Activated CD8-positive, alpha-beta T cell treated with anti-CD3 and anti-CD28 coated beads, Interleukin-2, amount 10 ng/mL, durations not matched to agents 7 days and 5 days (primary cell): ENCODE results near the gene CDC7. TPM values are rescaled to one million over a fixed set of nuclear protein-coding genes. Genes with fewer than 3 reads are reported as not detected.

Experiments used
- ATAC-seq: fragments of 150-1000 bp; cut with Tn5 transposase; one replicate; pipeline ENCODE4 v1.10.0; 2021; ENCODE audit warnings: moderate library complexity
- CTCF ChIA-PET: fragments of 350-600 bp; sonication (Branson Sonifier 250); formaldehyde crosslinking; loops from one replicate; lab custom pipeline; 2021; ENCODE audit warnings: antibody characterized with exemption; lab: Charles Lee
- POLR2A ChIA-PET: fragments of 350-600 bp; sonication (Branson Sonifier 250); formaldehyde crosslinking; loops from one replicate; lab custom pipeline; 2021; ENCODE audit warnings: antibody characterized with exemption; lab: Charles Lee
- DNase-seq: peaks from one replicate; pipeline ENCODE4 v3.0.0-alpha.2; 2020
- H3K27ac Mint-ChIP-seq: one replicate; pipeline ENCODE4 v1.8.0; 2021; ENCODE audit warnings: mild to moderate bottlenecking, mixed read lengths
- H3K27me3 Mint-ChIP-seq: one replicate; pipeline ENCODE4 v1.8.0; 2021; ENCODE audit warnings: low read depth, mixed read lengths
- H3K36me3 Mint-ChIP-seq: one replicate; pipeline ENCODE4 v1.8.0; 2021; ENCODE audit warnings: low read depth, mixed read lengths
- H3K4me1 Mint-ChIP-seq: one replicate; pipeline ENCODE4 v1.8.0; 2021; ENCODE audit warnings: low read depth, mixed read lengths
- H3K4me3 Mint-ChIP-seq: one replicate; pipeline ENCODE4 v1.8.0; 2021; ENCODE audit warnings: mild to moderate bottlenecking, mixed read lengths
- H3K9me3 Mint-ChIP-seq: one replicate; pipeline ENCODE4 v1.8.0; 2022; ENCODE audit warnings: mixed read lengths; ENCODE audit not compliant: insufficient read depth
- total RNA-seq, 2 experiments: library from RNA; stranded (reverse); gene quantifications; one replicate each; pipeline ENCODE4 v1.2.3, GENCODE V29; 2021

CDC7 gene
- total RNA-seq, 2 experiments from 2014 or later: 26.5 to 27.7 TPM

DNA sequence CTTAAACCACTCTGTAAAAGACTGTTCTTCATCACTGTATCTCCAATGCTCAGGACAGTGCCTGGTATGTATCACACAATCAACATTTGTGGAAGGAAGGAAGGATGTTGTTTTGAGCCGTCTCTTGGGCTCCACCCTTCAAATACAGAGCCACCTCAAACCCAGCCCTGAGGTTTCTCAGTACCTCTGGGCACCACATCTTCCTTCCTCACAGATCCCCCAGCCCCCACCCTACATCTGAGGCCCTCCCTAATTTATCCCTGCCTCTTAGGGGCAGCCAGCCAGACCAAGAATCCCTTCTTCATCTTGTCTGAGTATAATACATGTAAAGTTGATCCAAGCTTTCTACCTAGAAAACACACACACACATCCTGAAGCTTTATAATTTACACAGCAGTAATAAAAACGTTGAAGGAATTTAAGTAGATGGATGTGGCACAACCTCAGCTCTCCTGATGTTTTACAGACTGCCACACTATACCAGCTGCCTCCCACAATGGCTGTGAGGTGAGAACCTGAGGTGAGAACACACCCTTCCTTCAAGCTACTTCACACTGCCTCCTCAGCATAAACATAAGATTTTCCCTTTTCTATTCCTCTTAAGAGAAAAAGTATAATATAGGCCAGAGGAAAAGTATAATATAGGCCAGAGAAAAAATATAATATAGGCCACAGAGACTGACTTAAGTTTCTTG is 48.5 kb downstream of the CDC7 start:
- Mint-ChIP-seq H3K4me1 (peaks cover 75% of the 10 kb centered on the region), H3K27ac (peak overlapping the region; percentile 87), H3K36me3 (peaks cover 27% of the 10 kb centered on the region), H3K27me3 (peaks cover 8% of the 10 kb centered on the region), H3K9me3 (peaks cover 10% of the 10 kb centered on the region), H3K4me3 (peak overlapping the region; percentile 22)
- ChIA-PET CTCF (interaction anchor here (0.8 to 1.0 kb wide), 4 partner anchors 23 to 1943 kb away, joined by 3 to 4 read pairs (median 3); no protein-coding TSS in a partner anchor), POLR2A (no interaction called here)
- ATAC-seq (peak; percentile 87), DNase-seq (peak; percentile 80)

DNA sequence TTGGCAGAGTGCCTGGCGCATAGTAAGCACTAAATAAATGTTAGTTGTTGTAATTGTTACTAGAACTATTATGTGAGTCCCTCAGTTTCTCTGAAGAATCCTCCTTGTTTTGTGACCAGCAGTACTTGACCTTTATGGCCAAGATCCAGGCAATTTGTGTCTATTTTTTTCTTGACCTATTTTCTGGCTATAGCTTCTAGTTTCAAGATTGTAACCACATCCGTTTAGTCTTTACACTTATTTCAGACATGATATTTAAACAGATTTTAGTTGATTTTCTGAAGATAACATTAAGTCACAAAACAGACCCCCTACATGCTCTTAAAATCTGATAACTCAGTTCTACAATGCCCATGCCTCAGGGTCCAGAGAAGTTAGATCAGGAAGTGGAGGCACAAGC is 50.3 kb downstream of the CDC7 start:
- ATAC-seq (no peak), DNase-seq (no peak)
- peaks cover 10% of the 10 kb centered on the region for H3K9me3 Mint-ChIP-seq
- ChIA-PET CTCF (interaction anchor here (1.5 kb wide), 1 partner anchor 11 kb away, joined by 4 read pairs; no protein-coding TSS in a partner anchor), POLR2A (no interaction called here)
- H3K4me3 Mint-ChIP-seq: no peak overlapping the region
- H3K4me1 Mint-ChIP-seq: peaks cover 88% of the 10 kb centered on the region
- H3K27me3 Mint-ChIP-seq: peaks cover 2% of the 10 kb centered on the region
- H3K27ac Mint-ChIP-seq: peak overlapping the region; percentile 66
- peaks cover 25% of the 10 kb centered on the region for H3K36me3 Mint-ChIP-seq

DNA sequence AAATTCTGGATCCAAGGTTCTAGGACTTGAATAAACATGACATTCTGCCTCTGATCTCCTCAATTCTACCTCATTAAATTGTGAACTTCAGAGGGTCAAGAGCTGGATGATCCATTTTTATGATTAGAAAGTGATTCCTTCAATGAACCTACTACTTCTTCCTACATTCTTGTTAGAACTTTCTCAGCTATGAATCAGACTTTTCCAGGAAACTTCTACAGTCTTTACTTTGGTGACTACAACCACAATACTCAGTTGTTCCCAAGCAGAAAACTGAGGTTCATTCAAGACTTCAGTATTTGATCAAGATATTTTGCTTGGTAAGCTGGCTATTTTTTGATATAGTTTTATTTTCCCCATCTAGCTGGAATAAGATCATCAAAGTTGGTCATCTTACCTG is 51.4 kb downstream of the CDC7 start:
- no peak overlapping the region for H3K27ac Mint-ChIP-seq
- peaks cover 25% of the 10 kb centered on the region for H3K36me3 Mint-ChIP-seq
- H3K27me3 Mint-ChIP-seq: no peaks in the 10 kb centered on the region
- ChIA-PET POLR2A (no interaction called here), CTCF (interaction anchor here (1.5 kb wide), 1 partner anchor 9 kb away, joined by 4 read pairs; no protein-coding TSS in a partner anchor)
- peaks cover 10% of the 10 kb centered on the region for H3K9me3 Mint-ChIP-seq
- peaks cover 98% of the 10 kb centered on the region for H3K4me1 Mint-ChIP-seq
- no peak for ATAC-seq
- no peak for DNase-seq
- no peak overlapping the region for H3K4me3 Mint-ChIP-seq

DNA sequence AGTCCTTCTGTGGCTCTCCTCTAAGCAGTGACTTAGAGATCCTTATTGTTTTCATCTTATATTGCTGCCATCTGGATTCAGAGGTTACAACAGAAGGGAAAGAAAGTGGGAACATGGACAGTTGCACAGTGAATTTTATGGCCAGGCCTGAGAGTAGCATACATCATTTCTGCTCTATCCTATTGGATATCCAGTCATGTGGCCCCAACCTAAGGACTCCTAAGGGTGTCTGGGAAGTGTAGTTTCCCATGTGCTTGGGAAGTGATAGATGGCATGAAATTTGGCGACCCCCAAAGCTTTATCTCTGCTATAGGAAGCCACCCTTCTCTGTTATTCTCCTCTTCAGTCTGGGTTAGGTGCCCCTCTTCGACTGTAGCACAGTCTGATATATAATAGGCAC is 51.9 kb downstream of the CDC7 start:
- Mint-ChIP-seq H3K4me3 (no peak overlapping the region), H3K27me3 (no peaks in the 10 kb centered on the region), H3K4me1 (peaks cover 97% of the 10 kb centered on the region), H3K36me3 (peaks cover 22% of the 10 kb centered on the region), H3K27ac (no peak overlapping the region), H3K9me3 (peaks cover 10% of the 10 kb centered on the region)
- DNase-seq (no peak), ATAC-seq (no peak)
- CTCF ChIA-PET: no interaction called here
- POLR2A ChIA-PET: no interaction called here

DNA sequence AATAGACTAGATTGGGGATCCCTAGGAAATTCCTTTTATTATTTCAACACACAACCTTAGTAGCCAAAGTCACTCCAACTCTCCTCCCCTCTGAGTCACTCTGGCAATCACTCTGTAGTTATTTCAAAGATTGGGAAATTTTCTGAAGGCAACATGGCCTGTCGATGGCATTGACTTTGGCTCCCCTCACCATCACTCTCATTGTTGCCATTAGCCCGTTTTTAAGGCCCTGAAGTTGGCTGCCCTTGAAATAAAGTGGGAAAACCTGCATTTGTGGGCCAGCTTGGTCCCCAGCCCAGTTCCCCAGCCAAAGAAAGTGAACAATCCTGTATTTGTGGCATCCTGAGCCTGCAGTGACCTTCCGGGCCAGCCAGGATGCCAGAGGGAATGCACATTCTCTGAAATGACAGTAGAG is 52.5 kb downstream of the CDC7 start:
- H3K4me1 Mint-ChIP-seq: peaks cover 94% of the 10 kb centered on the region
- ChIA-PET CTCF (interaction anchor here (1.0 to 1.3 kb wide), 2 partner anchors 12 to 53 kb away, joined by 3 read pairs; partner anchors contain the start of gene CDC7), POLR2A (no interaction called here)
- H3K27me3 Mint-ChIP-seq: no peaks in the 10 kb centered on the region
- no peak for DNase-seq
- peaks cover 10% of the 10 kb centered on the region for H3K9me3 Mint-ChIP-seq
- no peak for ATAC-seq
- H3K4me3 Mint-ChIP-seq: no peak overlapping the region
- H3K36me3 Mint-ChIP-seq: peaks cover 23% of the 10 kb centered on the region
- H3K27ac Mint-ChIP-seq: no peak overlapping the region

DNA sequence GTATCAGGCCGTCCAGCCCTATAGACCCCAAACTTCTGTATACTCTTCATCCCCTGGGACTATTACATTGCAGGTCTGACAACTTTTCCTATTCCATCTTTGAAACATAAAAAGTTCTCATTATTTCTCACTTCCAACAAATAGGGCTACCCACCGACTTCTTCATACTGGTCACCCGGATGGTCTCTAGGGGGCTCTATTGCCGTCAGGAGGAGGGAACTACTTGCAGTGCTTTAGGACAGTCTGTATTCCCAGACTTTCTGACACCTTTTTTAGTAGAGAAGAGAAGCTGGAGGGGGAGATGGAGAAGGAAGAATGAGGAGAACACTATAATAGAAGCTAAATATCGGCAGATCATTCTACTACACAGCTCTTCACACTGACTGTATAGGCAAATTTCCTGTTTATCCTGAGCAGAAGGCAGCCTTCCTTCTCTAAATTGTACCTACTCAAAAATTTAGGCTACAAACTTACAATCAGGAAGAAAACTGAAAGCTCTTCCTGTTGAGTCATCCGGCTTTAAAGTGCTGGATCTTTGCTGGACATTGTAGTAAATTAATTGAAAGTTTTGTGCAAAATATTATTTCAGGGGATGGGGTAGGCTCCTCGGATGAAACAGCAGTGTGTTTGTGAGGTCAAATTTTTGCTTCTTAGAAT is 54.6 kb downstream of the CDC7 start:
- peak overlapping the region; percentile 94 for H3K27ac Mint-ChIP-seq
- DNase-seq (no peak), ATAC-seq (no peak)
- peaks cover 4% of the 10 kb centered on the region for H3K9me3 Mint-ChIP-seq
- peaks cover 2% of the 10 kb centered on the region for H3K27me3 Mint-ChIP-seq
- peak overlapping the region; percentile 39 for H3K4me3 Mint-ChIP-seq
- ChIA-PET CTCF (interaction anchor here (1.1 kb wide), 2 partner anchors 21 to 43 kb away, joined by 3 to 6 read pairs; no protein-coding TSS in a partner anchor), POLR2A (interaction anchor here (1.1 kb wide), 1 partner anchor 18 kb away, joined by 3 read pairs; no protein-coding TSS in a partner anchor)
- peaks cover 91% of the 10 kb centered on the region for H3K4me1 Mint-ChIP-seq
- peaks cover 16% of the 10 kb centered on the region for H3K36me3 Mint-ChIP-seq

DNA sequence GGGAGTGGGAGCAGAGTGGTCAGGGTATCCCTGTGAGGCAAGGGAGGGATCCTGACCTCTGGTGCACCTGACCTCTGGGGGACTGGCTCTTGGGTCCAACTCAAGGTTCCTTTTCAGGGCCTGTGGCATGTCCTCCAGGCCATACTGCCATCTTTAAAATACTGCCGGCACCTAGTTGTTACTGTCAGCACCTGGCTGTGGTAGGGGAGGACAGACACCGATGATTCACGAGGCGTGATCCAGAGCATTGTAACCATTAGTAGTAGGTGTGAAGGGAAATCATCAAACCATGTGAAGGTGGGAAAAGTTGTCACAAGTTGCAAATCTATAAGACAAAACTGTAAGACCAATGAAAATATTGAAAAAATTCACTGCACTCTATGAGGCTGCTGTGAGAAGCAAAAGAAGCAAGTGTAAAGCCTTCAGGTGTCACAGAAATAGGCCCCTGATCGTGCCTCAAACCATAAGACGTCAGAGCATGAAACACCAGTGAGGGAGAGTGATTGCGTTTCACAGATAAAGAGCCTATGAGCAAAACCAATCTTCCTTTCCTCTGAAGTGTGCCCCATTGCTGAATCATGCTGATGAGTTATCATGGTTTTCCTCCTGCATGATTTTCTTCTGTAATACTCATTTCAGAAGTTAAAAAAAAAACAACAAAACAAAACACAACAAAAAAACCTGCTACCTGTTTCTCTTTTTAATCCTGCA is 55.3 kb downstream of the CDC7 start:
- peak overlapping the region; percentile 39 for H3K4me3 Mint-ChIP-seq
- peaks cover 2% of the 10 kb centered on the region for H3K27me3 Mint-ChIP-seq
- DNase-seq: peak; percentile 81
- peak; percentile 93 for ATAC-seq
- H3K4me1 Mint-ChIP-seq: peaks cover 88% of the 10 kb centered on the region
- H3K27ac Mint-ChIP-seq: peak overlapping the region; percentile 94
- peaks cover 13% of the 10 kb centered on the region for H3K36me3 Mint-ChIP-seq
- ChIA-PET POLR2A (interaction anchor here (1.1 kb wide), 2 partner anchors 18 to 136 kb away, joined by 3 to 4 read pairs; no protein-coding TSS in a partner anchor), CTCF (interaction anchor here (1.1 to 1.4 kb wide), 3 partner anchors 20 to 44 kb away, joined by 3 to 6 read pairs (median 5); no protein-coding TSS in a partner anchor)
- H3K9me3 Mint-ChIP-seq: no peaks in the 10 kb centered on the region

DNA sequence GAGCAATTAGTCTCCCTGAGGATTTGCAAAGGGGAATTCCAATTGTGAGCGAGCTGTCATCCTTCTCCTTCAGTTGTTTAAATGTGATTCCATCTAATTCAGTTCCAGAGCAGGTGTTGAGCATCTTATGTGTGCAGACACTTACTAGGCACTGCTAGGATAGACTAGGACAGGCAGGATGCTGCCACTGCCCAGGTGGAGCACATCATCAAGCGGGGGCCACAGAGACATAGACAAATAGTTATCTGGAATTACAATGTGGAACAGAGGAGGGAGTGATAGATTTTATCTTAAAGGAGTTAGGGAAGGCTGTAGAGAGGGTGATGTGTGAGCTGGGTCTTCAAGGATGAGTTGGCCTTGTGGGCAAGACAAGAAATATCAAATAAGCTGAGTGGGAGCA is 55.9 kb downstream of the CDC7 start:
- Mint-ChIP-seq H3K4me3 (peak overlapping the region; percentile 7), H3K27ac (peak overlapping the region; percentile 94), H3K27me3 (peaks cover 2% of the 10 kb centered on the region), H3K4me1 (peaks cover 87% of the 10 kb centered on the region), H3K9me3 (no peaks in the 10 kb centered on the region), H3K36me3 (peaks cover 12% of the 10 kb centered on the region)
- ChIA-PET CTCF (interaction anchor here (1.4 kb wide), 1 partner anchor 33 kb away, joined by 5 read pairs; no protein-coding TSS in a partner anchor), POLR2A (interaction anchor here (1.1 kb wide), 1 partner anchor 136 kb away, joined by 4 read pairs; no protein-coding TSS in a partner anchor)
- ATAC-seq: peak; percentile 34
- DNase-seq: peak; percentile 29

DNA sequence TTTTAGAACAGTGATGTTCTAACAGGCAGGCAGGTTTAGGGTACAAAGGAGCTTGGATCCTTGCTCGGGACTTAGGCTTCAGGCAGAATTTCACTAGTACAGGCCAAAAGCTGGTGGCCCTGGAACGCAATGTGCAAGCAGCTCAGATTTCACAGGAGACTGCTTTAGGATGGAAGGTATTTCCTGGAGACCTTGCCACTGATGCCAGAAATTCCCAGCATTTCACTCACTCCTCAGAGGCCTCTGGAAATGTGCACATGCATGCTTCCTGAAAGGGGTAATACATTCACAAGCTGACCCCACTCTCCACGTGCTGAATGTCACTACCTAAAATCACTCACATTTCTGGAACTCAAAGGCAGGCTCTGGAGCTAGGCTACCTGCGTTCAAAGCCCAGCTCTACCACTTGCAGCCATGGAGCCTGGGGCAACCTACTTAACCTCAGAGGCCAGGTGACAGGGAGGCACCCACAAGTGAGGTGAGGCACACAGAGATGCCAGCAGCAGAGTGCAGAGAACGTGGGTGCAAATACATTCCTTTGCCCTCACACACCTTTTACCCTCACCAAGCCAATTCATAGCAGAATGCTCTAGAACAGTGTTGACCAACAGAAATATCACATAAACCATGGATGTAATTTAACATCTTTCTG is 56.5 kb downstream of the CDC7 start:
- H3K4me3 Mint-ChIP-seq: no peak overlapping the region

DNA sequence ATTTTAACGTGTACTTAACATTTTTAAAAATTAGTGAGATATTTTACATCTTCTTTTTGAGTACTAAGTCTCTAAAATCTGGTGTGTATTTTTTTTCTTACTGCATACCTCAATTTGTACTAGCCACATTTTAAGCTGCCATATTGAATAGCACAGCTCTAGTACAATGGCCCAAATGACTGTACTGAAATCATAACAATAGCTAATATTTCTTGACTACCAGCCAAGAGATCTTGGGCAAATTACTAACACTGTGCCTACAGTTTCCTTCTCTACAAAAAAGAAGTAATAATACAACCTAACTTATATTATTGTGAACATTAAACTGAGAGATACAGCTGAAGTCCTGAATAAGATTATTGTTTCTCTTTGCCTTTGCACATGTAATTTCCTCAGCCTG is 57.2 kb downstream of the CDC7 start:
- Mint-ChIP-seq H3K27ac (no peak overlapping the region), H3K9me3 (no peaks in the 10 kb centered on the region), H3K4me1 (peaks cover 77% of the 10 kb centered on the region), H3K36me3 (peaks cover 11% of the 10 kb centered on the region), H3K27me3 (peaks cover 2% of the 10 kb centered on the region), H3K4me3 (no peak overlapping the region)
- CTCF ChIA-PET: interaction anchor here (1.1 to 1.4 kb wide), 2 partner anchors 34 to 328 kb away, joined by 3 to 5 read pairs; partner anchors contain the start of gene TGFBR3
- DNase-seq (no peak), ATAC-seq (no peak)
- POLR2A ChIA-PET: no interaction called here

More for the DNA sequence above, 56.5 kb downstream of the CDC7 start:
- Mint-ChIP-seq H3K27ac (peak overlapping the region; percentile 94), H3K4me1 (peaks cover 84% of the 10 kb centered on the region), H3K9me3 (no peaks in the 10 kb centered on the region), H3K36me3 (peaks cover 12% of the 10 kb centered on the region), H3K27me3 (peaks cover 2% of the 10 kb centered on the region)
- ATAC-seq (no peak), DNase-seq (no peak)
- ChIA-PET CTCF (interaction anchor here (1.1 to 1.4 kb wide), 2 partner anchors 33 to 329 kb away, joined by 3 to 5 read pairs; partner anchors contain the start of gene TGFBR3), POLR2A (interaction anchor here (1.1 kb wide), 1 partner anchor 135 kb away, joined by 4 read pairs; no protein-coding TSS in a partner anchor)
